Tibial artery (tissue), 4 donors: ENCODE results near the gene RNF31.

ENCODE experiments used
- DNase-seq, 2 donors: peaks; one replicate each; pipeline ENCODE4 v3.0.0-alpha.2; 2019
- H3K27ac ChIP-seq, 2 donors: fragments of 200-600 bp; sonication (generic) in 1 of 2; 1 replicate in 1 of 2; 2 replicates in 1 of 2; pipeline ENCODE4 v1.5.1; 2018 to 2019; ENCODE audit warnings: mild to moderate bottlenecking in 1 of 2
- H3K27me3 ChIP-seq, 2 donors: fragments of 200-600 bp; sonication (generic) in 1 of 2; one replicate each; pipeline versions ENCODE4 v1.5.1 to v1.6.0; 2016 to 2019
- H3K36me3 ChIP-seq, 3 donors: fragments of 200-600 bp; sonication (generic) in 2 of 3; one replicate each; pipeline ENCODE4 v1.5.1; 2016 to 2019; ENCODE audit warnings: mild to moderate bottlenecking in 2 of 3
- H3K4me1 ChIP-seq, 4 donors: fragments of 200-600 bp; sonication (generic) in 2 of 4; 1 replicate in 3 of 4; 2 replicates in 1 of 4; pipeline ENCODE4 v1.5.1; 2016 to 2019
- H3K4me3 ChIP-seq, 2 donors: fragments of 200-600 bp; sonication (generic) in 1 of 2; 1 replicate in 1 of 2; 2 replicates in 1 of 2; pipeline ENCODE4 v1.5.1; 2018 to 2019; ENCODE audit warnings: mild to moderate bottlenecking in 2 of 2
- H3K9me3 ChIP-seq, 3 donors: fragments of 200-600 bp; sonication (generic) in 1 of 3; one replicate each; pipeline ENCODE4 v1.5.1; 2016 to 2019
- intact Hi-C: fragments of 100-400 bp; cut with DNase I; formaldehyde crosslinking; loops from one replicate; pipeline ENCODE4 v1.15.0; 2023; ENCODE audit warnings: low total_unique reads
- TF ChIP-seq, protein P1 (sequence below), 2 experiments: fragments of 200-600 bp in 1 of 2; fragments of 450-650 bp in 1 of 2; IDR thresholded peaks; one replicate each; pipeline ENCODE4 v1.5.1; 2017 to 2019; ENCODE audit warnings: antibody characterized with exemption in 2 of 2, mild to moderate bottlenecking in 1 of 2, moderate library complexity in 1 of 2

Gene RNF31

DNA sequence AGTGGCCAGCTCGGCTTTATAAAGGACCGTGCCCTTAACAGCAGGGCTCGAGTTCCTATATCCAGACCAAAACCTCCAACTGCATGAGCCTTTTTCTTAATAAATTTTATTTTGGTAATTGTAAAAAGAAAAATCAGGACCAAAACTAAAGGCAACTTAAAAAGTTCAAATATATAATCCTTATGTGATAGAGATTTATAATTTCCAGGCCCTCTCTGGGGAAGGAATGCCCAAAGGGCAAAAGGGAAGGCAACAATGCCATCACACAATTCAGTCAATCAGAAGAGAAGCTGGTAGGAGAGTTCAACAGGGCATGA is 41.7 kb downstream of the RNF31 start:
- no peak for DNase-seq
- intact Hi-C loops, result loop anchor here (5.0 kb wide), 1 partner anchor 42 kb away; the partner anchor contains the start of genes PSME2 and RNF31
- Histone ChIP-seq H3K27me3 (no peaks in the 10 kb centered on the region), H3K27ac (peak overlapping the region in 1 of 2 donors; percentile 73), H3K4me3 (peak overlapping the region; percentile 56 to 67), H3K36me3 (peaks cover 39 to 68% (median 48%) of the 10 kb centered on the region in 3 donors), H3K4me1 (peaks cover 0 to 26% (median 19%) of the 10 kb centered on the region in 4 donors), H3K9me3 (no peaks in the 10 kb centered on the region)
- TF ChIP-seq, protein P1, sequence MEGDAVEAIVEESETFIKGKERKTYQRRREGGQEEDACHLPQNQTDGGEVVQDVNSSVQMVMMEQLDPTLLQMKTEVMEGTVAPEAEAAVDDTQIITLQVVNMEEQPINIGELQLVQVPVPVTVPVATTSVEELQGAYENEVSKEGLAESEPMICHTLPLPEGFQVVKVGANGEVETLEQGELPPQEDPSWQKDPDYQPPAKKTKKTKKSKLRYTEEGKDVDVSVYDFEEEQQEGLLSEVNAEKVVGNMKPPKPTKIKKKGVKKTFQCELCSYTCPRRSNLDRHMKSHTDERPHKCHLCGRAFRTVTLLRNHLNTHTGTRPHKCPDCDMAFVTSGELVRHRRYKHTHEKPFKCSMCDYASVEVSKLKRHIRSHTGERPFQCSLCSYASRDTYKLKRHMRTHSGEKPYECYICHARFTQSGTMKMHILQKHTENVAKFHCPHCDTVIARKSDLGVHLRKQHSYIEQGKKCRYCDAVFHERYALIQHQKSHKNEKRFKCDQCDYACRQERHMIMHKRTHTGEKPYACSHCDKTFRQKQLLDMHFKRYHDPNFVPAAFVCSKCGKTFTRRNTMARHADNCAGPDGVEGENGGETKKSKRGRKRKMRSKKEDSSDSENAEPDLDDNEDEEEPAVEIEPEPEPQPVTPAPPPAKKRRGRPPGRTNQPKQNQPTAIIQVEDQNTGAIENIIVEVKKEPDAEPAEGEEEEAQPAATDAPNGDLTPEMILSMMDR (IDR thresholded peaks at IDR 0.05), result no peak

DNA sequence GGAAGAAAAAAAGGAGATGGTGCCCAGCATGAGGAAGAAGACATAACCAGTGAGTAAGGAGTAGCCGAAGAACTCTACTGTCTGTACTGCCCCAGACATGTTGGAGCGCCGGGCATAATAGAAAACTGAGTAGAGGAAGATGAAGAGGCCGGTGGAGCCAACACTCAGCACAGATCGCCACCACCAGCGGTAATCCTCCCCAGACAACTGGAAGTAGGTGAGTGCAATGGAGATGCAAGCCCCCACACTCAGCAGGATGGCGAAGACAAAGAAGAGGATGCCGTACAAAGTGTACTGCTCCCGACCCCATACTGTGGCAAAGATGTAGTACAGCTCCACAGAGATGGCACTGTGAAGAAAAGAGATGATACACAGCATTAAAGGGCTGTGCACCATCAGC is 42.2 kb downstream of the RNF31 start:
- intact Hi-C loops, result loop anchor here (5.0 kb wide), 1 partner anchor 42 kb away; the partner anchor contains the start of genes PSME2 and RNF31
- peak overlapping the region in 1 of 2 donors; percentile 73 for H3K27ac ChIP-seq
- H3K4me3 ChIP-seq, result no peak overlapping the region
- no peak for DNase-seq
- H3K9me3 ChIP-seq, result no peaks in the 10 kb centered on the region
- peaks cover 0 to 30% (median 23%) of the 10 kb centered on the region in 4 donors for H3K4me1 ChIP-seq
- no peaks in the 10 kb centered on the region for H3K27me3 ChIP-seq
- TF ChIP-seq, protein P1 (IDR thresholded peaks at IDR 0.05), result no peak
- peaks cover 34 to 63% (median 44%) of the 10 kb centered on the region in 3 donors for H3K36me3 ChIP-seq

DNA sequence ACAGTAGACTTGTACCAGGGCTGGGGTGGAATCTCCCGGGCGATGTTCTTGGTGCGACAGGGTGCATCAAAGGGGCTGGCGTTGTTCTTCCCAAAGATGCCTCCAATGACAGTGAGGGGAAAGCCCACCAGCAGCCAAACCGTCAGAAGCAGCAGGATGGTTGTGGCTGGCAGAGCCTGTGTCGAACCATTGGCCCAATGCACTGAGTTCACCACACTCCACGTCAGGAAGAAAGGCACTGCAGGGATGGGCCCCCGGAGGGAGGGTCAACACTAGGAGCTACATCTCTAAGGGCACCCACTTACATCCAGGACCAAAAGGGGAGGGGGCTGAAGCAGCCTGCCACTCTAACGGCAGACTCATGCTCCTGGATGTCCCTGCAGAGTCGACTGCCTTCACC is 43.1 kb downstream of the RNF31 start:
- DNase-seq, result no peak
- Histone ChIP-seq H3K4me1 (peaks cover 0 to 35% (median 28%) of the 10 kb centered on the region in 4 donors), H3K9me3 (no peaks in the 10 kb centered on the region), H3K4me3 (no peak overlapping the region), H3K36me3 (peaks cover 25 to 54% (median 34%) of the 10 kb centered on the region in 3 donors), H3K27me3 (no peaks in the 10 kb centered on the region), H3K27ac (no peak overlapping the region)
- intact Hi-C loops, result no loop called here
- TF ChIP-seq, protein P1 (IDR thresholded peaks at IDR 0.05), result no peak

DNA sequence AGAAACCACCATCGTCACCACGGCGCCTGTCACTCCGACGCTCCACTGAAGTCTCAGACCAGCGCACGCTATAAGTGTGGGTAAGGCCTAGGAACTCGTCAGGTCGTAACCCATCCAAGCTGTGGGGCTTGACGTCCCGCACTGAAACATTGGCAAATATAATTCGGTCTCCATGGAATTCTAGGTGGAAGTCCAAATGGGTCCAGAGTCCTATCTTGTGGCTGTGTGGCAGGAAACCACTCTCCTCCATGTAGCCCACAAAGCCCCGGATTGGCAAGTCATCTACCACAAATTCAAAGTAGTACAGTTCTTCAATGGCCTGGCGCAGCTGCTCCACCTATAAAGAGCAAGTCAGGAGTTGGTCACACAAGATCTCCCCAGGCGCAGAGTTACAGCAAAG is 45.6 kb downstream of the RNF31 start:
- TF ChIP-seq, protein P1 (IDR thresholded peaks at IDR 0.05), result no peak
- H3K27ac ChIP-seq, result no peak overlapping the region
- intact Hi-C loops, result no loop called here
- H3K9me3 ChIP-seq, result no peaks in the 10 kb centered on the region
- H3K4me3 ChIP-seq, result no peak overlapping the region
- peaks cover 12 to 36% (median 22%) of the 10 kb centered on the region in 3 donors for H3K36me3 ChIP-seq
- no peaks in the 10 kb centered on the region for H3K27me3 ChIP-seq
- peaks cover 0 to 43% (median 35%) of the 10 kb centered on the region in 4 donors for H3K4me1 ChIP-seq
- no peak for DNase-seq

DNA sequence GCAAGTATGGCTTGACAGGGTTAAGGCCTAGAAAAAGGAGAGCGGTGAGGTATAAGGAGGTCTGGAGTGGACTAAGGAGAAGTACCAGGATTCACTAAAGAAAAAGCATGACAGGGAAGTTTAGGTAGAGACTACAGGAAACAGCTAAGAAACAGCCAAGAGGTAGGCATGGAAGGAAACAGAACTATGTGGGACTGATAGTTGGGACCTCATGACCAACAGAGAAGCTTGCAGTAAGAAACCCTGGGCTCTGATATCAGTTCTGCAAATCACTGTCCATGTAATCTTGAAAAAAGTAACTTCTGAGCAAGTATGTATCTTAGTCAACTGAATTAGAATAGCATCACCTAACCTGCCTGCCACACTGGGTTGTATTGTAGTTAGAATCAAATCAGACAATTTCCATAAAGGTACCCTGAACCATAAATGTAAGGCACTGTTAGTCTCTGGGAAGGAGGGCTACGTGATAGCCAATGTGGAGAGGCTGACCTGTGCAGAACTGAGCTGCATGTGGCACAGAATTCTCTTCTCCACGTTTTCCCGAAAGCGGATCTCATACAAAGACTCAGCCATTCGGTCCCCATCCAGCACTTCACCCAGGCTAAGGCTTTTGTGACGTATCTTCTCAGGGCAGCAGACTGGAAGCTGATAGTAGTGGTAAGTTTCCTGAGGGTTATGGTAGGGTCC is 47.0 kb downstream of the RNF31 start:
- Histone ChIP-seq H3K27ac (peak overlapping the region; percentile 94 to 98), H3K9me3 (no peaks in the 10 kb centered on the region), H3K4me1 (peaks cover 0 to 32% (median 28%) of the 10 kb centered on the region in 4 donors), H3K4me3 (peak overlapping the region; percentile 79 to 84), H3K36me3 (peaks cover 12 to 36% (median 22%) of the 10 kb centered on the region in 3 donors), H3K27me3 (no peaks in the 10 kb centered on the region)
- no peak for DNase-seq
- TF ChIP-seq, protein P1 (IDR thresholded peaks at IDR 0.05), result no peak
- intact Hi-C loops, result no loop called here
